K562 (cell line): ENCODE results near the gene TEX35. TPM values are rescaled to one million over a fixed set of nuclear protein-coding genes. Genes with fewer than 3 reads are reported as not detected.
A peak's percentile ranks its signal among the peaks of the same experiment; 100 is the strongest.

Source experiments
- MNT ChIP-seq, 2 experiments: fragments of 450-650 bp; conservative IDR thresholded peaks; 2 replicates each; pipeline ENCODE4 v1.6.1; 2017; ENCODE audit warnings: mild to moderate bottlenecking in 2 of 2, moderate library complexity in 2 of 2
- MYNN ChIP-seq, 2 experiments: sonication (generic); formaldehyde crosslinking in 1 of 2; IDR thresholded peaks; 2 replicates each; pipeline versions ENCODE4 v1.5.0 to v1.6.1; 2016 to 2020; ENCODE audit warnings: antibody characterized with exemption in 1 of 2, missing genetic modification reagents in 1 of 2
- NCOA6 ChIP-seq: fragments of 450-650 bp; IDR thresholded peaks from 2 replicates; pipeline ENCODE4 v1.6.1; 2017; ENCODE audit warnings: mild to moderate bottlenecking
- PHB ChIP-seq: fragments of 250-450 bp; sonication (Bioruptor Pico); IDR thresholded peaks from 2 replicates; pipeline ENCODE4 v1.5.0; 2021
- ZKSCAN1 ChIP-seq: fragments of 150-350 bp; IDR thresholded peaks from 2 replicates; pipeline ENCODE4 v1.6.1; 2016; ENCODE audit warnings: low read depth, low read length
- ZNF76 ChIP-seq: fragments of 250-450 bp; sonication (Bioruptor Pico); IDR thresholded peaks from 2 replicates; pipeline ENCODE4 v1.4.0; 2020; ENCODE audit warnings: mild to moderate bottlenecking, moderate library complexity, borderline replicate concordance
- polyA plus RNA-seq, 8 experiments: library from polyadenylated mRNA; depleted of rRNA in 4 of 8; stranded (reverse) in 5 of 8; unstranded in 3 of 8; fragments of >200 nt; fragmentation: Nextera tagmentation in 2 of 8; fragmentation: Illumina TruSeq in 1 of 8; extraction: Ambion mirVana in 2 of 8; extraction: Trizol in 1 of 8; gene quantifications; 2 replicates each; pipeline versions ENCODE4 v1.2.1 to v1.2.3, GENCODE V29; 2011 to 2014; ENCODE audit warnings: inconsistent platforms in 1 of 8, missing spikeins in 1 of 8
- small RNA-seq: library from RNA; depleted of rRNA; stranded (forward); fragments of <200 nt; gene quantifications from one replicate; pipeline ENCODE3, GENCODE V24; 2014
- total RNA-seq, 7 experiments: library from RNA; depleted of rRNA in 6 of 7; stranded (reverse); fragments of >200 nt in 6 of 7; fragmentation: Illumina TruSeq in 2 of 7; extraction: Trizol in 2 of 7; gene quantifications; 2 replicates each; pipeline versions ENCODE4 v1.2.1 to v1.2.3, GENCODE V29; 2011 to 2021; ENCODE audit warnings: low replicate concordance in 1 of 7

The TEX35 gene
- total and polyA plus RNA-seq, 9 of the 15 experiments (the other 6 are each of a cell fraction or from before 2014, with no cell fraction given), result not detected

- TF ChIP-seq MNT (conservative IDR thresholded peaks at IDR 0.05) (no peak), MYNN (IDR thresholded peaks at IDR 0.05) (no peak), MYNN (CRISPR knock-in tag; IDR thresholded peaks at IDR 0.05) (no peak), ZKSCAN1 (no peak), ZNF76 (CRISPR knock-in tag) (no peak), NCOA6 (no peak), PHB (CRISPR knock-in tag) (no peak)
These were observed 58.9 kb downstream of the TEX35 start (continued) for GRCh38 chr1:178571807-178572206.

Small RNA genes within 50 kb of the gene (small RNA-seq; reads per million reads assigned to genes)
- not detected for gene RF00017
- gene RNA5SP69, result 0.62 reads per million, percentile 35 among the genes with 10 or more reads in this experiment

Other genes starting within 250 kb of the TEX35 start
- not detected in 2 replicates for gene CLEC20A, start 16.1 kb upstream of the TEX35 start, total RNA-seq (2014; rRNA removed)
- not detected in 2 replicates for gene CLEC20A, start 16.1 kb upstream of the TEX35 start, total RNA-seq (2014; rRNA removed; fragmentation: Illumina TruSeq; extraction: Trizol)
- gene CLEC20A, start 16.1 kb upstream of the TEX35 start, total RNA-seq (2015; rRNA removed; fragmentation: Illumina TruSeq; extraction: Trizol), result not detected in 2 replicates
- not detected in 2 replicates for gene CLEC20A, start 16.1 kb upstream of the TEX35 start, total RNA-seq (2021)
- gene CLEC20A, start 16.1 kb upstream of the TEX35 start, polyA plus RNA-seq (2011; rRNA removed), result not detected in 2 replicates
- not detected in 2 replicates for gene CLEC20A, start 16.1 kb upstream of the TEX35 start, polyA plus RNA-seq (2014; fragmentation: Illumina TruSeq; extraction: Trizol)
- not detected for gene CLEC20A, start 16.1 kb upstream of the TEX35 start, polyA plus RNA-seq (2014; fragmentation: Nextera tagmentation; extraction: Ambion mirVana)
- gene CLEC20A, start 16.1 kb upstream of the TEX35 start, polyA plus RNA-seq (2014; rRNA removed), result not detected in 2 replicates
- gene RALGPS2, start 212.1 kb downstream of the TEX35 start, total RNA-seq (2014; rRNA removed), result 1.0 and 3.0 TPM in 2 replicates
- gene RALGPS2, start 212.1 kb downstream of the TEX35 start, total RNA-seq (2014; rRNA removed; fragmentation: Illumina TruSeq; extraction: Trizol), result 1.8 and 2.9 TPM in 2 replicates
- 1.7 and 2.5 TPM in 2 replicates for gene RALGPS2, start 212.1 kb downstream of the TEX35 start, total RNA-seq (2015; rRNA removed; fragmentation: Illumina TruSeq; extraction: Trizol)
- gene RALGPS2, start 212.1 kb downstream of the TEX35 start, total RNA-seq (2021), result 3.4 and 4.0 TPM in 2 replicates
- 6.5 and 12.5 TPM in 2 replicates for gene RALGPS2, start 212.1 kb downstream of the TEX35 start, polyA plus RNA-seq (2011; rRNA removed)
- 1.3 and 2.2 TPM in 2 replicates for gene RALGPS2, start 212.1 kb downstream of the TEX35 start, polyA plus RNA-seq (2014; fragmentation: Illumina TruSeq; extraction: Trizol)
- gene RALGPS2, start 212.1 kb downstream of the TEX35 start, polyA plus RNA-seq (2014; fragmentation: Nextera tagmentation; extraction: Ambion mirVana), result under 1 TPM; 0.28 to 0.63 TPM
- gene RALGPS2, start 212.1 kb downstream of the TEX35 start, polyA plus RNA-seq (2014; rRNA removed), result 2.6 and 4.2 TPM in 2 replicates